T-helper 1 cell treated with Interleukin-12 subunit alpha and Interleukin-12 subunit beta and Interleukin-4 antibody, amounts not matched to agents 30 ng/mL and 1 ng/mL, for 36 hours (primary cell): Measurements from ENCODE around the gene FCGR3B. TPM values are rescaled to one million over a fixed set of nuclear protein-coding genes. Genes with fewer than 3 reads are reported as not detected.
"Not testable (repeated sequence)": the region's sequence is repeated elsewhere in the genome, so short reads cannot be mapped to it uniquely, and the experiment has no call there.

Source experiments
- intact Hi-C: fragments of 100-400 bp; cut with micrococcal nuclease; formaldehyde crosslinking; loops from one replicate; pipeline ENCODE4 v1.15.1; 2024
- total RNA-seq: library from RNA; stranded (reverse); gene quantifications from 2 replicates; pipeline ENCODE4 v1.2.3, GENCODE V29; 2022

The FCGR3B gene
- total RNA-seq, 1 donor from 2014 or later: not detected

DNA sequence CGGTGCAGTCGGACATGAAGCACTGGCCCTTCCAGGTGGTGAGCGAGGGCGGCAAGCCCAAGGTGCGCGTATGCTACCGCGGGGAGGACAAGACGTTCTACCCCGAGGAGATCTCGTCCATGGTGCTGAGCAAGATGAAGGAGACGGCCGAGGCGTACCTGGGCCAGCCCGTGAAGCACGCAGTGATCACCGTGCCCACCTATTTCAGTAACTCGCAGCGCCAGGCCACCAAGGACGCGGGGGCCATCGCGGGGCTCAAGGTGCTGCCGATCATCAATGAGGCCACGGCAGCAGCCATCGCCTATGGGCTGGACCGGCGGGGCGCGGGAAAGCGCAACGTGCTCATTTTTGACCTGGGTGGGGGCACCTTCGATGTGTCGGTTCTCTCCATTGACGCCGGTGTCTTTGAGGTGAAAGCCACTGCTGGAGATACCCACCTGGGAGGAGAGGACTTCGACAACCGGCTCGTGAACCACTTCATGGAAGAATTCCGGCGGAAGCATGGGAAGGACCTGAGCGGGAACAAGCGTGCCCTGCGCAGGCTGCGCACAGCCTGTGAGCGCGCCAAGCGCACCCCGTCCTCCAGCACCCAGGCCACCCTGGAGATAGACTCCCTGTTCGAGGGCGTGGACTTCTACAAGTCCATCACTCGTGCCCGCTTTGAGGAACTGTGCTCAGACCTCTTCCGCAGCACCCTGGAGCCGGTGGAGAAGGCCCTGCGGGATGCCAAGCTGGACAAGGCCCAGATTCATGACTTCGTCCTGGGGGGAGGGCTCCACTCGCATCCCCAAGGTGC is 24.2 kb downstream of the FCGR3B start:
- intact Hi-C loops: not testable (repeated sequence)

DNA sequence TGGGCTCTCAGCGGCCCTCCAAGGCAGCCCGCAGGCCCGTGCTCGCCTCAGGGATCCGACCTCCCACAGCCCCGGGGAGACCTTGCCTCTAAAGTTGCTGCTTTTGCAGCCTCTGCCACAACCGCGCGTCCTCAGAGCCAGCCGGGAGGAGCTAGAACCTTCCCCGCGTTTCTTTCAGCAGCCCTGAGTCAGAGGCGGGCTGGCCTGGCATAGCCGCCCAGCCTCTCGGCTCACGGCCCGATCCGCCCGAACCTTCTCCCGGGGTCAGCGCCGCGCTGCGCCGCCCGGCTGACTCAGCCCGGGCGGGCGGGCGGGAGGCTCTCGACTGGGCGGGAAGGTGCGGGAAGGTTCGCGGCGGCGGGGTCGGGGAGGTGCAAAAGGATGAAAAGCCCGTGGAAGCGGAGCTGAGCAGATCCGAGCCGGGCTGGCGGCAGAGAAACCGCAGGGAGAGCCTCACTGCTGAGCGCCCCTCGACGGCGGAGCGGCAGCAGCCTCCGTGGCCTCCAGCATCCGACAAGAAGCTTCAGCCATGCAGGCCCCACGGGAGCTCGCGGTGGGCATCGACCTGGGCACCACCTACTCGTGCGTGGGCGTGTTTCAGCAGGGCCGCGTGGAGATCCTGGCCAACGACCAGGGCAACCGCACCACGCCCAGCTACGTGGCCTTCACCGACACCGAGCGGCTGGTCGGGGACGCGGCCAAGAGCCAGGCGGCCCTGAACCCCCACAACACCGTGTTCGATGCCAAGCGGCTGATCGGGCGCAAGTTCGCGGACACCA is 25.0 kb downstream of the FCGR3B start:
- intact Hi-C loops: not testable (repeated sequence)

DNA sequence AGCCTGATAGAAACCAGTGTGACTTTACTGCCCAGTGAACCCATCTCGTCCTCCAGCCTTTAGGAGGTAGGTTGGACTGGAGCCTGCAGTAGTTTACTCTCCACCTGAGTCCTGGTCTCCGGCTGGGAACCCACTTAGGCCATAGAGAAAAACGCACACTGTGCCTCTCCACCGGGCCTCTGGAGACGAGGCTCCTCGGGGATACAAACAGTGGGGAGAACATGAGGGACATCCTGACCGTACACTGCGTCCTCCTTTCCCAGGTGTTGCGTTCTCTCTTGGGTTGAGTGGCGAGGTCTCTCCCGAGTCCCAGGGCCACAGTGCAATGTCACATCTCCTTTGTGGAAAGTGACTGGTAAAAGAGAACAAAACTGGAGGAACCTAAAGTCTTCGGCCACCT is 26.0 kb downstream of the FCGR3B start:
- intact Hi-C loops: not testable (repeated sequence)

DNA sequence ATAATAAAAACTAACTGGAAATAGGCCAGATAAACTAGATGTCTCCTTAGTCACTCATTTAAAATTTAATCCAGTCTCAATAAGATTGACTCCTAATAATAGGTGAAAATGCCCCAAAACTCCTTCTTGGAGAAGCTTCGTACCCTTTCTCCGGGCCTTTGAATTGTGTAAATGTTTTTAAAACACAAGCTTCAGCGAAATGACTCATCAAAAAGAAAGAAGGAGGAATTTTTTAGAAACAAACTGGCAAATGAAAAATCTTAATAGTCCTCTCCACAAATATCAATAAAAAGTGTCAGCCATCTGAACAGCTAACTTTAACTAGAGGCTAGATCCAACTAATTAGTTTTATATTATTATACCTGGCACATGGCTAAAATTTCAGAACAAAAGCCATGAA is 33.9 kb downstream of the FCGR3B start:
- intact Hi-C loops: not testable (repeated sequence)

DNA sequence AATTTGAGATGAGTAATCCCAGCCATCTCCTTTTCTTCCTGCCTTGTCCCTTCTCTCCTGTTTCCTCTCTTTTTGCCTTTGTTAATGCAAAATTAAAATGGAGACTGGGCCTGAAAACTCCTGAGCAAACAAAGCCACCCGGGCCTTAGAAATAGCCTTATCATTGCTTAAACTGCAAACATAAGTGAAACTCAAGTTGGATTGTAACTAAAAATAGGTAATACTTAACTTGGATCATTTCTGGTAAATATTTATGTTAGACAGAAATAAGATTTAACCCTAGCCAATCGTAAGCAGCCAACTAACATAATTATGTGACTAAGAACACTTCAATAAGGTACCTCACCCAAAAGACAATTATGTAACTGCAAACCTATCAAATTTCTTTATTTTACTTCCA is 35.4 kb downstream of the FCGR3B start:
- intact Hi-C loops: not testable (repeated sequence)

DNA sequence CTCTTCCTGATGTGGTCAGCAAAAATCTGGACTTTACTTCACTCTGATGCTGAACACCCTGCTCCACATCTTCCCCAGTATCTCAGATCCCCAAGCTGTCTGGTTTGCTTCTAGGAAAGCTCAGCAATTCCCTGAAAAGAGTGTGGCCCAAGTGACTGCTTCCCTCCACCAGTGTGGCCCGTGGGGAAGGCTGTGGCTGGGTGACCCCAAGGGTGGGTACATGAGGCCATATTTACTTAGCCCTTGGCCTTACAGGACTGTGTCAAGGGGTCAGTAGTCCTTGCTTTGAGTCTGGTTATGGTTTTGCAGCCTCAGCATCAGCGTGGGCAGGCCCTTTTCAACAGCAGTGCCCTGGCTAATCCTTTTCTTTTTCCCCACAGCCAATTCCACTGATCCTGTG is 35.8 kb downstream of the FCGR3B start:
- intact Hi-C loops: not testable (repeated sequence)

DNA sequence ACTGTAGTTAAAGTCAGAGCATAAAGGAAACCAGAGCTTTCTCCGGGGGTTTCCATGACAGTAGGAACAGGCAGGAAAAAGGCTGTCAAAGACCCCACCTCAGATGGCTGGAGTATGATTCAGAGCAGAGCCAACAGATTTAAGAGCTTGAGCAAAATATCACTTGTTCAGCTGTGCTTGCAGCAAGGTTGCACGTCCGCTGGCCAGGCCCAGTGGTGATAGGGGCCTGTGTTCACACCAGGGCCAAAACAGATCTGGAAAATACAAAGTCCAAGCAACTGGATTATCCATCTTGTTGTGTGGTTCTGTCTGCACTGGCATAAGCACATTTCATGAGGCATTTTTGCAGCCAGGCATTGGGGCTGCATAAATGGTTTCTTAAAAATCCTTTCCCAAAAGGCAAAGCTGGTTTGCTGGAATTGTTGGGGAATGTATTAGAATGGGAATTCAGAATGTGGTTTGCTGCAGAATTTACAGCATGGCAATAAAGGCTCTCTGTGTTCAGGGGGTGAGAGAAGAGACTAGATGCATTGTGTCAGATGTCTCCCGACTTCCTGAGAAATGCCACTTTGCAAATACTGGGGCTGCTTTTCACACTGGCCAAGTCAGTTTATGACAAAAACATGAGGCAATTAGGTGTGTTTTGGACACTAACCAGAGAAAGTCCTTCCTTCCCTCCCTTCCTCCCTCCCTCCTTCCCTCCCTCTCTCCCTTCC is 36.5 kb downstream of the FCGR3B start:
- intact Hi-C loops: not testable (repeated sequence)

DNA sequence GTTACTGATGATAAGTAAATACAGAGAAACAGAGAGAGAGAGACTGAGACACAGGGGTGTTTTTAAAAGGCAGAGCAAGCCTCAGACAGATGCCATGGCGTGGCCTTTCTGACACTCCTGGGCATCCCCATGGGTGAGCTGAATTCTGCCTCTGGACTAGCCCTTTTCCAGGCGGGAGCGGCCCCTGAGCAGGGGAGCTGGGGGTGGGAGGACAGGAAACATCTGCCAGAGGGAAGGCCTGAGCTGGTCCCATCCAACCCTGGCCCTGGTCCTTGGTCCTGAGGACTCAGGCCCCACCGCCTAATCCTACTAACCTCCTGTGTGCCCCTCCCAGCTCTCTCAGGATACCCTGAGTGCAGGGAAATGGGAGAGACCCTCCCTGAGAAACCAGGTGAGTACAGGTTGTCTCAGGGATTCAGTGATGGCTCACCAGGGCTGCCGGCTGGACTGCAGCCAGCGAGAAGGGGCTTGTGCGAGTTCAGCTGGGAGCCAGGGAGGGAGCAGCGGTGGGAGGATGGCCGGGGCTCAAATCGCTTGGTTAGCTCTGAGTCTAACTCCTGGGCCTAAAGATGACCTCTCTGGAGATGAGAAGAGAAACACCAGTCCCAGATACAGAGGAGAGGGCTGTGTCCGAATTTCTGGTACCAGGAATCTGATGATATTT is 37.8 kb downstream of the FCGR3B start:
- intact Hi-C loops: not testable (repeated sequence)

DNA sequence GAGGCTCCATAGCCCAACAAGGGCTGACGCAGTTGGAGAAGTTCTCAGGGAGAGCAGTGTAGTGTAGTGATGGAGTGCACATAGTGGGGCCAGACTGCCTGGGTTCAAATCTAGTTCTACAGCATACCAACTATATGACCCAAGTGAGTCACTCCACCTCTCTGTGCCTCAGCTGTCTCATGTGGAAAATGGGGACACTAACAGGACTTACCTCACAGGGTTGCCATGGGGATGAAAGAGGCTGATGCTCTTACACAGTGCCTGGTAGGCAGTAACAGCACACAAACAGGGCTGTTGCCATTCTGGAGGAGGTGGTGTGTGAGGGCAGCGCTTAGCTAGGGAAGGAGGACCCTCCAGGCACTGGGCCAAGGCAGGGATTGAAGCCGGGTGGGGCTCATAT is 38.4 kb downstream of the FCGR3B start:
- intact Hi-C loops: not testable (repeated sequence)

DNA sequence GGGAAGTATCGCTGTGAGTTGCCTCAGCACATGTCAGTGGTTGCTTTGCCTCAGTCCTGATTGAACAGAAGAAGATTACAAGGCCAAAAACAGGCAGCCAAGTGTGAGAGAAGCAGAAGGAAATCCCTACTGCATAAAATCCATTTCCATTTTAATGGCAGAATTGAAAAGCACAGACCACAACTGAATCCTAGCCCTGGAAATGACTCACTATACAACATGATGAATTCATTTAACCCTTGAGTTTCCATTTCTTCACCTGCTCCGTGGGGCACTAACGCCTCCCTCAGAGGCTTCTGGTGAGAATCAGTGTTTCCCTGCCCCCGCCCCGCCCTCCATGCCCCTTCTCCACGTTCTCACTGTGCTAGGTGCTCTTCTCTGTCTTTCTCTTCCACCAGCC is 41.1 kb downstream of the FCGR3B start:
- intact Hi-C loops: not testable (repeated sequence)

DNA sequence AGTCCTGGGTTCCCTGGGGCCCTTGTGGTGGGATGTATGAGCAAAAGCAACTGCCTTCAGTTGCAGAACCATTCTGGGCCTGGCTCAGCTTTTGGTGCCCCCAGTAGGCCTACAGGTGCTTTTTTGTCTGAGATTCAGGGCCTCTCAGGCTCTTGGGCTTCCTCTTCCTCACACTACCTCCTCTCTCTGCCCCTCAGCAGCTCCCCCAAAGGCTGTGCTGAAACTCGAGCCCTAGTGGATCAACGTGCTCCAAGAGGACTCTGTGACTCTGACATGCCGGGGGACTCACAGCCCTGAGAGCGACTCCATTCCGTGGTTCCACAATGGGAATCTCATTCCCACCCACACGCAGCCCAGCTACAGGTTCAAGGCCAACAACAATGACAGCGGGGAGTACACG is 41.6 kb downstream of the FCGR3B start:
- intact Hi-C loops: not testable (repeated sequence)

DNA sequence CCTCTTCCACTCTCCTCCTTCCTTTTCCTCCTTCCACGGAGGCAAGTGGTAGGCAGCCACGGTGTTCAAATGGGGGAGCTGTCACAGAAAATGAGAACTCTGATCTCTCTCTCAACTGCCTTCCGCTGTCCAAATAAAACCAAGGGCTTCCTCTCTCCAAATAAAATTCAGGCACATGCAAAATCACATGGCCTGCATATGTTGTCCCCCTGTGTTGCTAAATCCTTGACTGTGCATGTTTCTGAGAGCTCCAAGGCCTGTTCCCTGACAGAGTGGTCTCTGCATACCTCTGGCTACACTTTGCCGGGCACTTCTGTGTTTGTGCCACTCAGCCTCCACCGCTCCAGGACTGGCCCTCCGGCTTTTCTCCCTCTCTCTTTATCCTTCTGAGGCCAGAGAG is 42.4 kb downstream of the FCGR3B start:
- intact Hi-C loops: not testable (repeated sequence)

DNA sequence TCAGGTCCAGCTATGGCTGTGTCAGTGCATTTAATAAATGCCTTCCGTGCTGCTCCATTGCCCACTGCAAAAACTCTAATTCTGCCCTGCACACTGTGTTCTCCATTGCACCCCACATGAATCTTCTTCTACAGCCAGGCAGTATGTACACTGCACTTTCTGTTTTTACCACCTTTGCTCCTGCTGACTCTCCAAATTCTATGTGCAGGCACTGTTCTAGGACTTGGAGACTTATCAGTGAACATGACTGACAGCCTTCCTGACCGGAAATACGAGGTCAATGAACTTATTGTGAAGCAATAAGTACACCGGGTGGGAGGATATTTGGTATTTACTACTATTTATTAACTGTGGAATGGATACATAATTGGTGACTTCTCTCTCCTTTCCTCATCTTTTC is 48.1 kb downstream of the FCGR3B start:
- intact Hi-C loops: not testable (repeated sequence)

DNA sequence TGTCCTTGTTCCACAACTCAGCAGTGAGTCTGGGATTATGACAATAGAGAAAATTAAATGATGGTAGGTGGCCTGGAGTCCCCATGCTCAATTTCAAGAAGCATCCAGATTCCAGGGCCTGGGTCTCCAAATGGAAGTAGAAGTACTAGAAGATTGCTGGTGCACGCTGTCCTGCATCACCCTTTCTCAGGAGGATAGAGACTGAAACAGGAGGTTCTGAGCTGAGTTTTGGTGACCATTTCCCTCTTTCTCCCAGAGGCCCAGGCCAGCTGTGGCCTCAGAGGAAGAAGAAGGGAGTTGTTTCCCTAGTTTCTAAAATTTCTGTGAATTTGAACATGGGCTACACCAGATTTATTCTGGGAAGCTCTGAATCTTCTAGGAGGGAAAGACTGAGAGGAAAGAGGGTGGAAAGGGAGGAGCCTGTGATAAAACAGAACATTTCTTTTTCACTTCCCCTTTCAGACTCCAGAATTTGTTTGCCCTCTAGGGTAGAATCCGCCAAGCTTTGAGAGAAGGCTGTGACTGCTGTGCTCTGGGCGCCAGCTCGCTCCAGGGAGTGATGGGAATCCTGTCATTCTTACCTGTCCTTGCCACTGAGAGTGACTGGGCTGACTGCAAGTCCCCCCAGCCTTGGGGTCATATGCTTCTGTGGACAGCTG is 50.0 kb downstream of the FCGR3B start:
- intact Hi-C loops: not testable (repeated sequence)

DNA sequence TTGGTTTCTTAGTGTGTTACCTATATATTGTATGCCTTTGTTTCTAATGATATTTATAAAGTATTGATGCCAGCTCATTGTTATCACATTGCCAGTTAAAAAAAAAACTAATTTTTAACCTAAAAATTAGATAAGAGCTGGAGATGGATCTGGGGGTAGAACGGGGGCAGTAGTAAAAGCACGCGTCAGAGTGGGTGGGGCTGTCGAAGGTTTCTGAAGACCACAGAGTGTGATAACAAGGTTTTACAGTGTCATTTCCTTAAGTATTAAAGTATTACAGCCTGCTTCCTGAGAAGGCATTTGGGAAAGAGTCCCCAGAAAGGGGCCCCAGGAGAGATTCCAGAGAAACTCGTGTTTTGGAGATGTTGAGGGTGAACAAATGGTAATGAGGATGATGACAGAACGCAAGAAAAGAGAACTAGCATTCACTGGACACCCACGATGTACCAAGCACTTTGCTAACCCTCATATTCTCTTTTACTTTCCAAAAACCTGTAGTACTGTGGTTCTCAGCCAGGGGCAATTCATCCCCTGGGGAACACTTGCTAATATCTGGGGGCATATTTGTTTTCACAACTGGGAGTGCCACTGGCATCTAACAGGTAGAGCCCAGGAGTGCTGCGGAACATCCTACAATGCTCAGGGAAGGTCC is 51.0 kb downstream of the FCGR3B start:
- intact Hi-C loops: not testable (repeated sequence)

DNA sequence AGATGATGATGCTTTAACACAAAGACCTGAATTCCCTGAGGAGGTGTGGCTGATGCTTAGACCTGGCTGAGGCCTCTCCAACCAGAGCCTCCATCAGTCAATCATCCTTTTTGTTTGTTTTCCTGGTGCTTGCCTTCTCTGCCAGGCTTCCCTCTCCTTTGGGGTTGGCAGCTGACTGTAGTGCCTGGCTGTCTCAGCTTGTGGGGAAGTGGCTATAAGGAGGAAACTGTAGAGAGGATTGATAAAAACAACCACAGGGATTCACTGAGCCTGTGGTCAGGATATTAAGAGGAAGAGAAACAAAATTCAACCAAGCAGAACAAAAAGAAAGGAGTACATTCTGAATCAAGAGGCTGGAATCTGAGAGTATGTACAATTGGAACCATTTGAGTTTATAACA is 54.3 kb downstream of the FCGR3B start:
- intact Hi-C loops: not testable (repeated sequence)
